A673 (cell line): ENCODE results near the gene GPR176. TPM values are rescaled to one million over a fixed set of nuclear protein-coding genes. Genes with fewer than 3 reads are reported as not detected.

ENCODE experiments used
- BruUV-seq: library from RNA; stranded (reverse); fragments of 400-500 nt; replicated peaks from 2 replicates; lab custom pipeline; 2021; lab: Mats Ljungman, UMichigan
- CTCF ChIA-PET: fragments of 300-600 bp; sonication (Branson Sonifier 250); formaldehyde crosslinking; loops from one replicate; lab custom pipeline; 2022; ENCODE audit warnings: antibody characterized with exemption; lab: Charles Lee
- POLR2A ChIA-PET: fragments of 300-600 bp; sonication (Branson Sonifier 250); formaldehyde crosslinking; loops from one replicate; lab custom pipeline; 2022; ENCODE audit warnings: antibody characterized with exemption; ENCODE audit not compliant: low non-redundant PET; lab: Charles Lee
- DNase-seq: peaks from one replicate; pipeline ENCODE4 v3.0.0-alpha.2; 2015; ENCODE audit warnings: low spot score
- H3K27ac ChIP-seq: fragments of 200-600 bp; sonication (generic); 2 replicates; pipeline ENCODE4 v1.5.1; 2016; ENCODE audit warnings: mixed run types, low read depth, mild to moderate bottlenecking, mixed read lengths, antibody characterized with exemption, low read length; ENCODE audit not compliant: poor library complexity, severe bottlenecking
- H3K27me3 ChIP-seq: fragments of 200-600 bp; sonication (generic); replicated peaks from 2 replicates; pipeline ENCODE4 v1.6.1; 2017; ENCODE audit warnings: mixed run types, low read depth, mild to moderate bottlenecking, mixed read lengths, antibody characterized with exemption, low read length; ENCODE audit not compliant: insufficient read depth, poor library complexity
- H3K36me3 ChIP-seq: fragments of 200-600 bp; sonication (generic); 2 replicates; pipeline ENCODE4 v1.6.1; 2016; ENCODE audit warnings: mixed run types, mild to moderate bottlenecking, mixed read lengths, antibody characterized with exemption, low read length; ENCODE audit not compliant: insufficient read depth, poor library complexity, severe bottlenecking
- H3K4me1 ChIP-seq: fragments of 200-600 bp; sonication (generic); 2 replicates; pipeline ENCODE4 v1.6.1; 2017; ENCODE audit warnings: mixed run types, mild to moderate bottlenecking, mixed read lengths, antibody characterized with exemption, low read length; ENCODE audit not compliant: insufficient read depth, poor library complexity, severe bottlenecking
- H3K4me3 ChIP-seq: fragments of 200-600 bp; sonication (generic); 2 replicates; pipeline ENCODE4 v1.5.1; 2016; ENCODE audit warnings: low read depth, mixed run types, mild to moderate bottlenecking, mixed read lengths, low read length; ENCODE audit not compliant: poor library complexity, severe bottlenecking
- H3K9me3 ChIP-seq: fragments of 200-600 bp; sonication (generic); 2 replicates; pipeline ENCODE4 v1.6.1; 2016; ENCODE audit warnings: mixed run types, low read depth, mild to moderate bottlenecking, mixed read lengths, antibody characterized with exemption, low read length; ENCODE audit not compliant: poor library complexity, severe bottlenecking
- CTCF ChIP-seq: fragments of 300-800, 200-600 bp; sonication (generic); conservative IDR thresholded peaks from 2 replicates; pipeline ENCODE4 v1.5.1; 2017; ENCODE audit warnings: low read depth, mild to moderate bottlenecking, antibody characterized with exemption, low read length, moderate library complexity, mixed read lengths
- EZH2 ChIP-seq: fragments of 200-600 bp; sonication (generic); IDR thresholded peaks from 2 replicates; pipeline ENCODE4 v1.6.1; 2017; ENCODE audit warnings: borderline replicate concordance, low read depth, mild to moderate bottlenecking, mixed read lengths, antibody characterized with exemption, low read length; ENCODE audit not compliant: poor library complexity, severe bottlenecking
- intact Hi-C: fragments of 100-400 bp; cut with micrococcal nuclease; formaldehyde crosslinking; loops from one replicate; pipeline ENCODE4 v1.10.0; 2022; ENCODE audit not compliant: unreplicated experiment
- total RNA-seq: library from RNA; stranded (reverse); gene quantifications from 2 replicates; pipeline ENCODE4 v1.2.3, GENCODE V29; 2021

Gene GPR176
- total RNA-seq, 1 experiment from 2014 or later: 5.6 TPM

GRCh38 chr15:39793923-39794322 lies 126.1 kb downstream of the GPR176 start:
- no TSS peak for BruUV-seq
- DNase-seq: no peak
- Histone ChIP-seq H3K4me1 (no peaks in the 10 kb centered on the region), H3K36me3 (no peaks in the 10 kb centered on the region), H3K9me3 (no peaks in the 10 kb centered on the region), H3K4me3 (no peak overlapping the region), H3K27ac (no peak overlapping the region), H3K27me3 (no peaks in the 10 kb centered on the region)
- POLR2A ChIA-PET: no interaction called here
- CTCF ChIA-PET: no interaction called here
- TF ChIP-seq EZH2: no peak
- no peak for TF ChIP-seq CTCF
- intact Hi-C loops: no loop called here

GRCh38 chr15:39792844-39793335 lies 127.2 kb downstream of the GPR176 start:
- TF ChIP-seq EZH2 (no peak), CTCF (no peak)
- Histone ChIP-seq H3K9me3 (no peaks in the 10 kb centered on the region), H3K27ac (no peak overlapping the region), H3K27me3 (no peaks in the 10 kb centered on the region), H3K4me1 (no peaks in the 10 kb centered on the region), H3K36me3 (no peaks in the 10 kb centered on the region), H3K4me3 (no peak overlapping the region)
- intact Hi-C loops: no loop called here
- POLR2A ChIA-PET: no interaction called here
- BruUV-seq: no TSS peak
- DNase-seq: no peak
- CTCF ChIA-PET: no interaction called here

GRCh38 chr15:39792025-39792843 lies 127.8 kb downstream of the GPR176 start:
- no peaks in the 10 kb centered on the region for H3K27me3 ChIP-seq
- no peaks in the 10 kb centered on the region for H3K36me3 ChIP-seq
- POLR2A ChIA-PET: no interaction called here
- H3K4me3 ChIP-seq: no peak overlapping the region
- CTCF ChIA-PET: no interaction called here
- no peak overlapping the region for H3K27ac ChIP-seq
- TF ChIP-seq CTCF: no peak
- no peak for TF ChIP-seq EZH2
- no peak for DNase-seq
- BruUV-seq: no TSS peak
- H3K9me3 ChIP-seq: no peaks in the 10 kb centered on the region
- H3K4me1 ChIP-seq: no peaks in the 10 kb centered on the region
- intact Hi-C loops: no loop called here
